Measurements from ENCODE around the gene AFAP1L1.

The AFAP1L1 gene

DNA sequence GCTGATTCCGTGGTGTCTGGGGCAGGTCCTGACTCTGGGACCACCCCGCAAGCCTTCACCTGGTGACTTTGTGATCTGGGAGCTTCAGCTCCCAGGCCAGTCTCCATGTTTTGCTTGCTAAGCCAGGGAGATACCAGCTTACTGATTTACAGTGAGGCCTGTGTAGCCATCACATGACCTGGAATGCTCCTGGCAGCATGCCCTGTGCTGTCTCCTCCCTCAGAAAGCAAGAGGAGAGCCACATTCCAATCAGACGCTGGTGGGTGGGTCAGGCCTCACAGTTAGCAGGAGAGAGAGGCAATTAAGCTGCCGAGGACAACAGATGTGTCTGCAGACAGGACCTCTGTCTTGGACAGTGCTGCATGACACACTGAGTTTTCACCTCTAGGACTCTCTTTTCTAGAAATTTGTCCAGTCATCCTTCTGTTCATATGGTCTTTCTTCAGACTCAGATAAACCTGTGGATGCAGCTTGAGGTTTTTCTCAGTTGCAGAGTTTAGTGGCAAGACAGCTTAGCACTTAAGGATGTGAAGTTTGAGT is 49.2 kb downstream of the AFAP1L1 start:
- TF ChIP-seq, protein P1, sequence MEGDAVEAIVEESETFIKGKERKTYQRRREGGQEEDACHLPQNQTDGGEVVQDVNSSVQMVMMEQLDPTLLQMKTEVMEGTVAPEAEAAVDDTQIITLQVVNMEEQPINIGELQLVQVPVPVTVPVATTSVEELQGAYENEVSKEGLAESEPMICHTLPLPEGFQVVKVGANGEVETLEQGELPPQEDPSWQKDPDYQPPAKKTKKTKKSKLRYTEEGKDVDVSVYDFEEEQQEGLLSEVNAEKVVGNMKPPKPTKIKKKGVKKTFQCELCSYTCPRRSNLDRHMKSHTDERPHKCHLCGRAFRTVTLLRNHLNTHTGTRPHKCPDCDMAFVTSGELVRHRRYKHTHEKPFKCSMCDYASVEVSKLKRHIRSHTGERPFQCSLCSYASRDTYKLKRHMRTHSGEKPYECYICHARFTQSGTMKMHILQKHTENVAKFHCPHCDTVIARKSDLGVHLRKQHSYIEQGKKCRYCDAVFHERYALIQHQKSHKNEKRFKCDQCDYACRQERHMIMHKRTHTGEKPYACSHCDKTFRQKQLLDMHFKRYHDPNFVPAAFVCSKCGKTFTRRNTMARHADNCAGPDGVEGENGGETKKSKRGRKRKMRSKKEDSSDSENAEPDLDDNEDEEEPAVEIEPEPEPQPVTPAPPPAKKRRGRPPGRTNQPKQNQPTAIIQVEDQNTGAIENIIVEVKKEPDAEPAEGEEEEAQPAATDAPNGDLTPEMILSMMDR (IDR thresholded peaks at IDR 0.05): no peak
- Histone ChIP-seq H3K27ac (peak overlapping the region in 1 of 2 donors; percentile 10), H3K4me3 (no peak overlapping the region)
- DNase-seq (ENCODE audit: low spot score): no peak

DNA sequence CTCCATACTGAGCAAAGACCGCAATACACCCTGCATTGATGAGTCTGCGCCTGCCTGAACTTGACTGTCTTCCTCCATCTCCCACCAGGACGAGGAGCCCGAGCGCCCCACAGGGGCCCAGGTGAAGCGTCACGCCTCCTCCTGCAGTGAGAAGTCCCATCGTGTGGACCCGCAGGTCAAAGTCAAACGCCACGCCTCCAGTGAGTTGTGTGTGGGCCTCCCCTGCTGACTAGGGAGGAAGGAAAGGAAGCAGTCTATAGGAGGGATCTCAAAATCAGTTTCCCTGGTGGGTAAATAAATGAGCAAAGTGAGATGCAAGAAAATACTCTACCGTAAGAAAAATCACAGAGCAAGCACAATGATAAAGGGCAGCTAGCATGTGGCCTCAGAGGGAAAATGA is 50.9 kb downstream of the AFAP1L1 start:
- H3K4me3 ChIP-seq: no peak overlapping the region
- no peak for DNase-seq (ENCODE audit: low spot score)
- H3K27ac ChIP-seq: no peak overlapping the region
- TF ChIP-seq, protein P1 (IDR thresholded peaks at IDR 0.05): no peak

DNA sequence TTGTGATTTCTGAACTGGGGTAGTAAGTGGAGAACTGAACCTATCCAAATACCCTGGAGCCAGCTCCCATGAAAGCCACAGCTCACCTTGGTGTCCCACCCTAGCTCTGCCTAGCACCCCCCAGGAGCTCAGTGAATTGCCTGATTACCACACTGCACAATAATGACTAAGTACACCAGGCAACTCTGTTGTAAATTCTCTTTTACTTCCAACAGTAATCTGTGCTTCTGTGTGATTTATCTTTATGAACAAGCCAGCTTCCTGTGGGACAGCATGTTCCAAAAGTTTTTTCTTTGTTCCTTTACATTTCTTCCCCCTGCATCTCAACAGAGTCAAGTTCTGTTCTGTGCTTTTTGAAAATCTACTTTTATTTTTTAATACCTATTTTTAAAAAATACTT is 51.6 kb downstream of the AFAP1L1 start:
- no peak overlapping the region for H3K27ac ChIP-seq
- DNase-seq (ENCODE audit: low spot score): no peak
- TF ChIP-seq, protein P1 (IDR thresholded peaks at IDR 0.05): no peak
- H3K4me3 ChIP-seq: no peak overlapping the region

- TF ChIP-seq, protein P1 (IDR thresholded peaks at IDR 0.05): no peak
- H3K27ac ChIP-seq: no peak overlapping the region
- H3K4me3 ChIP-seq: no peak overlapping the region
- no peak for DNase-seq (ENCODE audit: low spot score)
Observed at GRCh38 chr5:149323621-149324205, 52.1 kb downstream of the AFAP1L1 start.

GRCh38 chr5:149324641-149325040 is 53.0 kb downstream of the AFAP1L1 start:
- no peak overlapping the region for H3K4me3 ChIP-seq
- H3K27ac ChIP-seq: no peak overlapping the region
- no peak for DNase-seq (ENCODE audit: low spot score)
- TF ChIP-seq, protein P1 (IDR thresholded peaks at IDR 0.05): no peak

GRCh38 chr5:149325166-149325735 is 53.6 kb downstream of the AFAP1L1 start:
- Histone ChIP-seq H3K4me3 (no peak overlapping the region), H3K27ac (no peak overlapping the region)
- TF ChIP-seq, protein P1 (IDR thresholded peaks at IDR 0.05): no peak
- DNase-seq (ENCODE audit: low spot score): no peak

DNA sequence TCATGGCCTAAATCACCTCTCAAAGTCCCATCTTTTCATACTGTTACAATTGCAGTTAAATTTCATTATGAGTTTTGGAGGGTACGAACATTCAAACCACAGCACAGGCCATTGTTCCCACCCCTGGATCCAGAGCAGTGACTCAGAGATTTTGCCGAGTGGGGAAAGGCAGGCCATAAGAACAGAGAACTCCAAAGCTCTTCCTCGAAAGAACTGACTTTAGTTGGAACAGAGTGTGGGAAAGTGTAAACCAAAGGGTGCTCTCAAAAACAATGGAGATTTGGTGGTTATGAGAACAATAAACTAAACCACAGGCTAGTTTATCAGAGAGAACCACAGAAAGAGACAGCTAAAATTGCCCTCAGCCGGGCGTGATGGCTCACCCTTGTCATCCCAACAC is 54.2 kb downstream of the AFAP1L1 start:
- TF ChIP-seq, protein P1 (IDR thresholded peaks at IDR 0.05): no peak
- Histone ChIP-seq H3K27ac (no peak overlapping the region), H3K4me3 (no peak overlapping the region)
- DNase-seq (ENCODE audit: low spot score): no peak
